ENCODE data around the gene DRC7.

The DRC7 gene

GRCh38 chr16:57692636-57693035 is 2.0 kb upstream of the DRC7 start:
- in situ Hi-C loops (cut with HindIII; ENCODE audit: low sequenced_read_pairs), result no loop called here

- in situ Hi-C loops (cut with HindIII; ENCODE audit: low sequenced_read_pairs), result no loop called here
These were observed 1.1 kb upstream of the DRC7 start for GRCh38 chr16:57693550-57693949.

GRCh38 chr16:57694231-57694724 is 328 bp upstream of the DRC7 start:
- in situ Hi-C loops (cut with HindIII; ENCODE audit: low sequenced_read_pairs), result no loop called here

- in situ Hi-C loops (cut with HindIII; ENCODE audit: low sequenced_read_pairs), result no loop called here
These were observed 1.1 kb downstream of the DRC7 start for GRCh38 chr16:57695680-57696069.

GRCh38 chr16:57696240-57696639 is 1.6 kb downstream of the DRC7 start:
- in situ Hi-C loops (cut with HindIII; ENCODE audit: low sequenced_read_pairs), result no loop called here

- in situ Hi-C loops (cut with HindIII; ENCODE audit: low sequenced_read_pairs), result no loop called here
These were observed 3.4 kb downstream of the DRC7 start for GRCh38 chr16:57697896-57698537.

- in situ Hi-C loops (cut with HindIII; ENCODE audit: low sequenced_read_pairs), result no loop called here
These were observed 4.3 kb downstream of the DRC7 start for GRCh38 chr16:57698812-57699405.

- in situ Hi-C loops (cut with HindIII; ENCODE audit: low sequenced_read_pairs), result no loop called here
These were observed 4.9 kb downstream of the DRC7 start for GRCh38 chr16:57699481-57699880.

GRCh38 chr16:57699899-57700298 is 5.3 kb downstream of the DRC7 start:
- in situ Hi-C loops (cut with HindIII; ENCODE audit: low sequenced_read_pairs), result no loop called here

- in situ Hi-C loops (cut with HindIII; ENCODE audit: low sequenced_read_pairs), result no loop called here
These were observed 6.4 kb downstream of the DRC7 start for GRCh38 chr16:57700781-57701551.

GRCh38 chr16:57701759-57702371 is 7.3 kb downstream of the DRC7 start:
- in situ Hi-C loops (cut with HindIII; ENCODE audit: low sequenced_read_pairs), result no loop called here

GRCh38 chr16:57703416-57704010 is 8.9 kb downstream of the DRC7 start:
- in situ Hi-C loops (cut with HindIII; ENCODE audit: low sequenced_read_pairs), result no loop called here

- in situ Hi-C loops (cut with HindIII; ENCODE audit: low sequenced_read_pairs), result no loop called here
These were observed 9.7 kb downstream of the DRC7 start for GRCh38 chr16:57704011-57704904.

GRCh38 chr16:57704905-57705852 is 10.6 kb downstream of the DRC7 start:
- in situ Hi-C loops (cut with HindIII; ENCODE audit: low sequenced_read_pairs), result no loop called here

- in situ Hi-C loops (cut with HindIII; ENCODE audit: low sequenced_read_pairs), result no loop called here
These were observed 12.1 kb downstream of the DRC7 start for GRCh38 chr16:57706717-57707116.

GRCh38 chr16:57707331-57707730 is 12.7 kb downstream of the DRC7 start:
- in situ Hi-C loops (cut with HindIII; ENCODE audit: low sequenced_read_pairs), result no loop called here

GRCh38 chr16:57708168-57708567 is 13.6 kb downstream of the DRC7 start:
- in situ Hi-C loops (cut with HindIII; ENCODE audit: low sequenced_read_pairs), result no loop called here

GRCh38 chr16:57709663-57710062 is 15.1 kb downstream of the DRC7 start:
- in situ Hi-C loops (cut with HindIII; ENCODE audit: low sequenced_read_pairs), result no loop called here

- in situ Hi-C loops (cut with HindIII; ENCODE audit: low sequenced_read_pairs), result no loop called here
These were observed 16.7 kb downstream of the DRC7 start for GRCh38 chr16:57711346-57711745.
